Astrocyte of the spinal cord (primary cell): Measurements from ENCODE around the gene TSPAN5.

Experiments used
- DNase-seq: peaks from one replicate; pipeline ENCODE4 v3.0.0; 2011; ENCODE audit warnings: low read depth, low spot score
- H3K4me3 ChIP-seq: 2 replicates; pipeline ENCODE4 v1.5.1; 2011; ENCODE audit warnings: low read depth, mild to moderate bottlenecking, low read length, moderate library complexity
- CTCF ChIP-seq: IDR thresholded peaks from 2 replicates; pipeline ENCODE4 v1.5.1; 2012; ENCODE audit warnings: low read depth, mild to moderate bottlenecking, low read length, inconsistent platforms
- in situ Hi-C: cut with HindIII; loops from 2 replicates; pipeline ENCODE4 v1.10.0; 2017; ENCODE audit warnings: low sequenced_read_pairs

TSPAN5 gene

GRCh38 chr4:98522062-98522461 lies 136.3 kb downstream of the TSPAN5 start:
- TF ChIP-seq CTCF, result no peak
- no peak for DNase-seq
- in situ Hi-C loops, result no loop called here
- H3K4me3 ChIP-seq, result no peak overlapping the region

DNA sequence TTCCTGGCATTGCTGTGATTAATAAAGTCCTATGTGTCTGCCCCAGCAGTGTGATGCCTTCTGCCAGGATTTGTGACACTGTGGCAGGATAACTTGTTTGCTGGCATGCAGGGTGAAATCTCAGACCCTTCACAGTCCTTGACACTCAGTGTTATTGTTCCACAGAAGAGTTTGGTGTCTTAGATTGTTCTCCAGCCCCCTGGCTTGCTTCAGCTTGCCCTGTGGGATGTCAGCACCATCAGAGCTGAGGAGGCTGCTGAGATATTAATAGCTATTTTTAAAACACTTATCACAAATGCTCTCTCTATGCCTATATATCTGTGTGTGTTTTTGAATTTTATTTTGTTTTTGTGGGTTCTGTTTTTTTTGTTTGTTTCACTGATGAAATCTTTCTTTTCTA lies 136.9 kb downstream of the TSPAN5 start:
- no peak for DNase-seq
- TF ChIP-seq CTCF, result no peak
- H3K4me3 ChIP-seq, result no peak overlapping the region
- in situ Hi-C loops, result no loop called here

DNA sequence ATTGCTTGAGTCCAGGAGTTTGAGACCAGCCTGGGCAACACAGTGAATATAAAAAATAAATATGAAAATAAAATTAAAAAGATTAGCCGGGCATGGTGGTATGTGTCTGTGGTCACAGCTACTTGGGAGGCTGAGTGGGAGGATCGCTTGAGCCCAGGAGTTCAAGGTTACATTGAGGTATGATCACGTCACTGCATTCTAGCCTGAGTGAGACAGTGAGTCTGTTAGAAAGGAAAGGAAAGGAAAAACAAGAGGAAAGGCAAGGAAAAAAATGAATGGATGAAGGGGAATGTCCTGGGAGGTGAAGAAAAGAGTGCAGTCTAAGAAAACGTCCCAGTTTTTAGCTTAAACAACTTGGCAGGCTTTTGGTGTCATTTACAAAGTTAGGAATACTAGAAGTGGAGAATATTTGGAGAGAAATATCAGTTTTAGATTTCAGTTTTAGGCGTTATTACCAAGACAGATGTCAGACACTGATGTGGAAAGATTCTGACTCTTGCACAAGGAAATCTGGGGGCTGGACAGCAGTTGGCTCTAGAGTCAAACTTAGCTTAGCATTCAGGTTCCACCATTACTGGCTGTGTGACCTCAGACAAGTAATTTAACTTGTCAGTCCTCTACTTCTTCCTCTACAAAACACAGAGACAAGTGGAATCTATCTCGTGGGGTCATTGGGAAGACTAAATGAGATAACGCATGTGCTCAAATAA lies 139.0 kb downstream of the TSPAN5 start:
- in situ Hi-C loops, result no loop called here
- peak; percentile 75 for DNase-seq
- H3K4me3 ChIP-seq, result no peak overlapping the region
- TF ChIP-seq CTCF, result no peak

DNA sequence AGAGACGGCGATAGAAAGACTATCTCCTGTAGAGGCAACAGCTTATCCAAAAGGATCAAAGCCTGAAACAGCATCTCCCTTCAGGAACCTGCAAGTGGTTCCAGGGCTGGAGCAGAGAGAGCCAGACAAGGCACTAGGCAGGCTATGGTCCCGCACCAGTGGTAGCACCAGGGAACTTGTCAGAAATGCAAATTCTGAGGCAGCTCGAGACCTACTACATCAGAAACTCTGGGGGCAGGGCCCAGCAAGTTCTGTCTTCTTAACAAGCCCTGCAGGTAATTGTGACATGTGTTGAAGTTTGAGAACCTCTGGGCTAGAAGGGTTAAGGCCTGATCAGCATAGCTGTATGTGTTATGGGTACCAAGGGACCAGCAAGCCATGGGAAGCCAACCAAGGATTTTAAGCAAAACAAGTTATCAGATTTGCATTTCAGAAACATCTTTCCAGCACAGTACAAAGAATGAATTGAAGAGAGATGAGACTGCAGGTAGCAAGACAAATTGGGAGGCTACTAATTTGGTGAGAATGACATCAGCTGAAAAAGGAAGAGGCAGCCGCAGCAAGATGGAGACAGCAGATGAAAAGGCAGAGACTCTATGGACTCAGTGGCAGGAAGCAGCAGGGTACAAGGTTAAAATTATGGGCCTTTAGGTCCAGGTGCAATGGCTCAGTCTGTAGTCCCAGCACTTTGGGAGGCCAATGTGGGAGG lies 139.7 kb downstream of the TSPAN5 start:
- no peak for DNase-seq
- in situ Hi-C loops, result no loop called here
- H3K4me3 ChIP-seq, result no peak overlapping the region
- TF ChIP-seq CTCF, result no peak

GRCh38 chr4:98517218-98518021 lies 141.0 kb downstream of the TSPAN5 start:
- H3K4me3 ChIP-seq, result no peak overlapping the region
- TF ChIP-seq CTCF, result no peak
- no peak for DNase-seq
- in situ Hi-C loops, result no loop called here

- in situ Hi-C loops, result no loop called here
- no peak for DNase-seq
- no peak overlapping the region for H3K4me3 ChIP-seq
- TF ChIP-seq CTCF, result no peak
Measured at GRCh38 chr4:98516441-98517217, 141.8 kb downstream of the TSPAN5 start.
